ENCODE results near the gene NMD3. TPM values are rescaled to one million over a fixed set of nuclear protein-coding genes. Genes with fewer than 3 reads are reported as not detected.
"Not testable (repeated sequence)": the region's sequence is repeated elsewhere in the genome, so short reads cannot be mapped to it uniquely, and the experiment has no call there.

NMD3 gene
- 72.2 TPM for total RNA-seq

GRCh38 chr3:161220850-161221753 lies at the start of gene NMD3:
TSS of gene NMD3 (plus strand) at chr3:161221311. CDS start at chr3:161222014, 703 bp downstream.
- peak; percentile 91 for DNase-seq

- no peak for DNase-seq
Measured at GRCh38 chr3:161171639-161172552, 49.2 kb upstream of the NMD3 start.

- no peak for DNase-seq
Measured at GRCh38 chr3:161175506-161175905, 45.6 kb upstream of the NMD3 start.

- DNase-seq = no peak
Measured at GRCh38 chr3:161177991-161178390, 43.1 kb upstream of the NMD3 start.

- DNase-seq = not testable (repeated sequence)
Measured at GRCh38 chr3:161181371-161181770, 39.7 kb upstream of the NMD3 start.

GRCh38 chr3:161187046-161187445 lies 34.1 kb upstream of the NMD3 start:
- no peak for DNase-seq

GRCh38 chr3:161197855-161198850 lies 23.0 kb upstream of the NMD3 start:
- no peak for DNase-seq

GRCh38 chr3:161199926-161200325 lies 21.2 kb upstream of the NMD3 start:
- no peak for DNase-seq

- no peak for DNase-seq
Measured at GRCh38 chr3:161203485-161204098, 17.5 kb upstream of the NMD3 start.

GRCh38 chr3:161208931-161209330 lies 12.2 kb upstream of the NMD3 start:
- DNase-seq = no peak

- DNase-seq = no peak
Measured at GRCh38 chr3:161212171-161212771, 8.8 kb upstream of the NMD3 start.

- DNase-seq = no peak
Measured at GRCh38 chr3:161212906-161213305, 8.2 kb upstream of the NMD3 start.

- no peak for DNase-seq
Measured at GRCh38 chr3:161213644-161214043, 7.5 kb upstream of the NMD3 start.

GRCh38 chr3:161215185-161215584 lies 5.9 kb upstream of the NMD3 start:
- DNase-seq = no peak

GRCh38 chr3:161217496-161217895 lies 3.6 kb upstream of the NMD3 start:
- DNase-seq = no peak

- no peak for DNase-seq
Measured at GRCh38 chr3:161219495-161219894, 1.6 kb upstream of the NMD3 start.

- DNase-seq = peak; percentile 2
Measured at GRCh38 chr3:161221806-161222600, 892 bp downstream of the NMD3 start.

GRCh38 chr3:161222662-161223061 lies 1.6 kb downstream of the NMD3 start:
- DNase-seq = no peak

- no peak for DNase-seq
Measured at GRCh38 chr3:161224786-161225185, 3.7 kb downstream of the NMD3 start.

- no peak for DNase-seq
Measured at GRCh38 chr3:161230621-161231171, 9.6 kb downstream of the NMD3 start.

Data from occipital lobe (tissue), 2 donors.